Transverse colon (tissue), 3 donors: ENCODE measurements around the gene HS2ST1.

ENCODE experiments used
- EP300 ChIP-seq: sonication (generic); formaldehyde crosslinking; IDR thresholded peaks from one replicate; pipeline ENCODE4 v1.6.1; 2017; ENCODE audit warnings: antibody characterized with exemption, low read depth
- POLR2AphosphoS5 ChIP-seq, 3 donors: sonication (generic); formaldehyde crosslinking; IDR thresholded peaks; one replicate each; pipeline ENCODE4 v1.6.1; 2016; ENCODE audit warnings: antibody characterized with exemption in 3 of 3

DNA sequence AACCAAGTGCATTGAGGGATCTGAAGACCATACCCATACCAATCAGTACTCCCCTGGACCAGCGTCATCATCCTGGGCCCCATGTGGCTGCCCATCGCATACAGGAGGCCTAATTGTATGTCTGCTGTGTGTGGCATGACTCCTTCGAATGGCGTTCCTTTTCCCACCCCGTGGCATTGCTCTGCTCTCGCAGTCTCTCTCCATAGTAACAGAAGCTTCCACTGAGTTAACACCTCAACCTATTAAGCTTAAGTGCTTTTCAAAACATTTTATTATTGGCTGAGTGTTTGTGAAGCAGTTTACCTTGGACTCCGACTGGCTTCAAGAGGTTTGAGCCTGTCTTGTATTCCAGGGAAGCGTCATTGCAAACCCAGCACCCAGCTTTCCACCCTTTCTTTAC is 227.1 kb downstream of the HS2ST1 start:
- TF ChIP-seq POLR2AphosphoS5 (IDR thresholded peaks at IDR 0.05): no peak
- no peak for TF ChIP-seq EP300
